ENCODE results near the gene GLT8D1.

Gene GLT8D1

DNA sequence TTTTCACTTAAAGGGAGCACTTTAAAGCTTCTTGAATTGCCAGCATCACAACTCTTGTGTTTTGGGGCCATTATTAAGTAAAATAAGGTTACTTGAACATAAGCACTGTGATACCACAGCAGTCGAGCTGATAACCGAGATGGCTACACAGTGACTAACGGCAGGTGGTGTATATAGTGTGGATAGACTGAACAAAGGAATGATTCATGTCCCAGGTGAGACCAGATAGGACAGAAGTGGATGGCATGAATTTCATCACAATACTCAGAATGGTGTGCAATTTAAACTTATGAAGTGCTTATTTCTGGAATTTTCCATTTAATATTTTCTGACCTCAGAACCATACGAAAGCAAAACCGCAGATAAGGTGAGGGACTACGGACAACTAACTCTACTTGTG, 60.0 kb downstream of the GLT8D1 start:
- no peaks in the 10 kb centered on the region for H3K27me3 ChIP-seq (ENCODE audit: low read depth)
- H3K4me1 ChIP-seq = no peaks in the 10 kb centered on the region; the same call in 1 of the 2 replicates
- H3K9me3 ChIP-seq = no peaks in the 10 kb centered on the region
- H3K36me3 ChIP-seq (replicated peaks) = peaks cover 19% of the 10 kb centered on the region
- in situ Hi-C loops (cut with MboI; ENCODE audit: low sequenced_read_pairs) = no loop called here
- no peak for DNase-seq (ENCODE audit: low spot score in 2 of 2)
- H3K4me3 ChIP-seq = no peak overlapping the region

Data from HAP-1 (cell line).